HG02884 (cell line): ENCODE data around the gene LIM2.

ENCODE experiments used
- ATAC-seq: cut with Tn5 transposase; IDR thresholded peaks from one replicate; pipeline ENCODE4 v1.9.1; 2021; ENCODE audit warnings: mild to moderate bottlenecking, moderate library complexity; ENCODE audit not compliant: unreplicated experiment

Gene LIM2

GRCh38 chr19:51341066-51341465 lies 46.7 kb downstream of the LIM2 start:
- no peak for ATAC-seq

- peak; percentile 47 for ATAC-seq
Observed at GRCh38 chr19:51339687-51340656, 47.8 kb downstream of the LIM2 start.

GRCh38 chr19:51339313-51339686 lies 48.5 kb downstream of the LIM2 start:
- ATAC-seq: no peak

GRCh38 chr19:51338563-51339312 lies 49.0 kb downstream of the LIM2 start:
- ATAC-seq: no peak

GRCh38 chr19:51337861-51338562 lies 49.8 kb downstream of the LIM2 start:
- ATAC-seq: no peak

- ATAC-seq: no peak
Observed at GRCh38 chr19:51337141-51337860, 50.5 kb downstream of the LIM2 start.

GRCh38 chr19:51333836-51334460 lies 53.8 kb downstream of the LIM2 start:
- ATAC-seq: no peak

GRCh38 chr19:51331716-51332115 lies 56.1 kb downstream of the LIM2 start:
- ATAC-seq: no peak

- no peak for ATAC-seq
Observed at GRCh38 chr19:51331193-51331592, 56.6 kb downstream of the LIM2 start.

GRCh38 chr19:51330366-51330765 lies 57.4 kb downstream of the LIM2 start:
- no peak for ATAC-seq
